Measurements from ENCODE around the gene SLC15A3. TPM values are rescaled to one million over a fixed set of nuclear protein-coding genes. Genes with fewer than 3 reads are reported as not detected.

SLC15A3 gene
- 2.1 TPM in 1 of 2 replicates, not detected in the other for total RNA-seq
- polyA plus RNA-seq: 0.27 TPM in 1 of 2 replicates, not detected in the other

DNA sequence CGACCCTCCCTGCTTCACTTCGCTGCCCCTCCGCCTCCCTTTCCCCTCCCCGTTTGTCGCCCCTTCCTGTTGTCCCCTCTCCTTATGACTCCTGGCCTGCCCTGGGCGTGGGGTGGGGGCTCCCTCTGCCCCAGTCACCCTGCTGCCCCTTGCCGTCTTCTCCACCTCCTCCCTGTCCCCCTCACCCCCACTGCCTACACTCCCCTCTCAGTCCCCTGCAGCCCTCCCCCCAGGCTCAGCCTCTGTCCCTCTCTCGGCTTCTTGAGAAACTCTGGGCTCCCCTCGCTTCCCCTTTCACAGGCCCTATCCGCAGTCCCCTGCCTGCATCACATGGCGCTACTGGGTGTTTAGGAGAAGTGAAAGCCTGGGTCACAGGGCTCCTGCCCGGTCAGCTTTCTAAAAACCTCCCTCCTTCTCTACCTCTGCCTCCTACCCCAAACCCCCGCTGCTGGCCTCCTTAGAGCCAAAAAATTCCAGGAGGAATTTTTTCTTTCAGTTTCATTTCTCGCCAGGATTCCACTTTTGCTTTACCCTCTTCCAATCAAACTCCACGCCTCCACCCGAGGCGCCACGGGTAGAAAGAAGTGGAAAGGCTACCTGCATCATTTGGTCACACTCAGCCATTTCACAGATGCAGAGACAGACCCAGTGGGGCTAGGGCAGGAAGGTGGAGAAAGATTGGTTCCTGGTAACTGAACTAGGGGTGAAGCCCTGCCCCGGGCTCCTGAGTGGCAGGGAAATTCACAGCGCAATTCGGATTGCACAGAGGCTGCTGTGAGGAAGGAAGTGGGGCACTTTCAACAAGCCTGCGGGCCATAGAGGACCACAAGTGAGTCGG is at the start of gene SLC15A3:
Gene SLC15A3, minus strand, starts transcription at position 273 of the 838 bp plus-strand sequence. CDS start 625 bp downstream, outside the sequence.
- TF ChIP-seq CTCF (IDR thresholded peaks at IDR 0.05; ENCODE audit: low read depth, low read length): no peak
- H3K4me1 ChIP-seq (ENCODE audit: low read depth): no peaks in the 10 kb centered on the region
- H3K27me3 ChIP-seq: peaks cover 50% of the 10 kb centered on the region
- H3K4me3 ChIP-seq: no peak within 1 kb of the TSS
- H3K9me3 ChIP-seq (ENCODE audit: low read depth): no peaks in the 10 kb centered on the region
- no peak within 1 kb of the TSS for H3K27ac ChIP-seq
- no peaks in the 10 kb centered on the region for H3K36me3 ChIP-seq
- peak in 1 of 2 donors; percentile 49 for DNase-seq (ENCODE audit: low read depth in 1 of 2, low spot score in 1 of 2)

DNA sequence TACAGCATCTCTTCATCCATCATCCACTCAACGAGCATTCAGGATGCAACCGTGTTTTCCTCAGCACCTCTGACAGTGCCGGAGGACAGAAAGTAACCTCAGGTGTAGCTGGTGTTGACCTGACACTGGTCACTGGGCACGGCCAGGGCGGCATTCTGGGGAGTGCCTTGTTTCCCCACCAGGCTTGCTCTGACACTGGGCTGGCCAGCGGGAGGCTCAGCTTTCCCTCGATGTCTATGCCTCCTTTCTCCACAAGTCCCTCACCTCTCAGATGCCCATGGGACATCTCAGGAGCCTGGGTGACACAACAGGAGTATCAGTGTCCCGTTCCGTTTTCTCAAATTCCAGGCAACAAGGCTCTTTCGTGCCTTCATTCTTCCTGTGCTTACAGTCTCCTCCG is 48.5 kb upstream of the SLC15A3 start:
- no peaks in the 10 kb centered on the region for H3K36me3 ChIP-seq
- peaks cover 6% of the 10 kb centered on the region for H3K27me3 ChIP-seq
- DNase-seq (ENCODE audit: low read depth in 1 of 2, low spot score in 1 of 2): no peak
- no peak overlapping the region for H3K27ac ChIP-seq
- H3K4me1 ChIP-seq (ENCODE audit: low read depth): peaks cover 4% of the 10 kb centered on the region
- no peaks in the 10 kb centered on the region for H3K9me3 ChIP-seq (ENCODE audit: low read depth)
- no peak overlapping the region for H3K4me3 ChIP-seq
- no peak for TF ChIP-seq CTCF (IDR thresholded peaks at IDR 0.05; ENCODE audit: low read depth, low read length)

DNA sequence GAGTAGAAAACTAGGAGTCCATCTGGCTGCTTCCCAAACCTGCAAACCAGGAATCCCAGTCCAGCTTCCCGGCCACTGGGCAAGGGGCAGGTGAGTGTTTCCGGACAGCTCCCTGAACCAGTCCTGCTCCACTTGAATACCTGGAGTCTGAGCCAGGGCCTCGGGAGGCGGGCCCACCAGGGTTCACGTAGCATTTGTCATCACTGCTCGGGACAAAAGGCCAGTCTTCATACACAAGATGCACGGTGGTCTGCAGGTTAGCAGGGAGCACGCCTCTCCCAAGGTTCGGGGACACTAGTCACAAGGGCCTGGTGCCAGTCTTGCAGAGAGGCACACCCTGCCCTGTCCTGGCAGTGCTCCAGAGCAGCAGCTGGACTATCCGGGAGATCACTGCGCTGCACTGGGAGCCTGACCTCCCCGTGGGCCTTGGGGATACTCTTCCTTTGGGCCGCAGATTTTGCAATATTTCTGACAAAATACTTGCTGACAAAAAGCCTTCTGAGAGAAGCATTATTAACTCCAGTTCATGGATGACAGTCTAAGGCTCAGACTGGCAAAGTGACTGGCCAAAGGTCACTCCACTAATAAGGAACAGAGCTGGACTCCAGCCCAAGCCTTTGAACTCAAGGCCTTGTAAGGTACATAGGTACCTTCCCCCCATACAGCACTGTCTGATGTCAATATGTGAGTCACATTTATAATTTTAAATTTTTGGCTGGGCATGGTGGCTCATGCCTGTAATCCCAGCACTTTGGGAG is 44.6 kb upstream of the SLC15A3 start:
- Histone ChIP-seq H3K36me3 (no peaks in the 10 kb centered on the region), H3K4me3 (no peak overlapping the region), H3K27ac (no peak overlapping the region), H3K27me3 (peaks cover 6% of the 10 kb centered on the region), H3K9me3 (ENCODE audit: low read depth) (no peaks in the 10 kb centered on the region), H3K4me1 (ENCODE audit: low read depth) (no peaks in the 10 kb centered on the region)
- no peak for TF ChIP-seq CTCF (IDR thresholded peaks at IDR 0.05; ENCODE audit: low read depth, low read length)
- DNase-seq (ENCODE audit: low read depth in 1 of 2, low spot score in 1 of 2): no peak

- H3K4me1 ChIP-seq (ENCODE audit: low read depth): no peaks in the 10 kb centered on the region
- no peaks in the 10 kb centered on the region for H3K36me3 ChIP-seq
- no peak overlapping the region for H3K27ac ChIP-seq
- TF ChIP-seq CTCF (IDR thresholded peaks at IDR 0.05; ENCODE audit: low read depth, low read length): no peak
- no peaks in the 10 kb centered on the region for H3K9me3 ChIP-seq (ENCODE audit: low read depth)
- peaks cover 6% of the 10 kb centered on the region for H3K27me3 ChIP-seq
- no peak overlapping the region for H3K4me3 ChIP-seq
- peak in 1 of 2 donors; percentile 66 for DNase-seq (ENCODE audit: low read depth in 1 of 2, low spot score in 1 of 2)
Observed at GRCh38 chr11:60995798-60996197, 43.8 kb upstream of the SLC15A3 start.

GRCh38 chr11:60994541-60995080 is 42.6 kb upstream of the SLC15A3 start:
- no peaks in the 10 kb centered on the region for H3K4me1 ChIP-seq (ENCODE audit: low read depth)
- H3K9me3 ChIP-seq (ENCODE audit: low read depth): no peaks in the 10 kb centered on the region
- no peaks in the 10 kb centered on the region for H3K36me3 ChIP-seq
- no peak overlapping the region for H3K27ac ChIP-seq
- TF ChIP-seq CTCF (IDR thresholded peaks at IDR 0.05; ENCODE audit: low read depth, low read length): no peak
- H3K4me3 ChIP-seq: no peak overlapping the region
- H3K27me3 ChIP-seq: no peaks in the 10 kb centered on the region
- DNase-seq (ENCODE audit: low read depth in 1 of 2, low spot score in 1 of 2): peak in 1 of 2 donors; percentile 16
